HUES6 (cell line): Measurements from ENCODE around the gene DNAAF8.

Experiments used
- H3K27ac ChIP-seq: 2 replicates; pipeline ENCODE4 v1.7.0; 2013; ENCODE audit warnings: low read depth, mild to moderate bottlenecking, low read length, inconsistent platforms
- H3K27me3 ChIP-seq: 2 replicates; pipeline ENCODE4 v1.6.1; 2013; ENCODE audit warnings: low read length; ENCODE audit not compliant: control insufficient read depth, insufficient read depth
- H3K36me3 ChIP-seq: 2 replicates; pipeline ENCODE4 v1.6.1; 2013; ENCODE audit warnings: low read length; ENCODE audit not compliant: control insufficient read depth, insufficient read depth
- H3K4me1 ChIP-seq: 2 replicates; pipeline ENCODE4 v1.6.1; 2013; ENCODE audit warnings: low read length; ENCODE audit not compliant: control insufficient read depth, insufficient read depth
- H3K4me3 ChIP-seq: 2 replicates; pipeline ENCODE4 v1.5.1; 2013; ENCODE audit warnings: low read depth, low read length
- H3K9ac ChIP-seq: one replicate; pipeline ENCODE4 v1.6.1; 2013; ENCODE audit warnings: mild to moderate bottlenecking, low read length
- H3K9me3 ChIP-seq: 2 replicates; pipeline ENCODE4 v1.6.1; 2013; ENCODE audit warnings: low read depth, low read length; ENCODE audit not compliant: control insufficient read depth, insufficient read depth

The DNAAF8 gene

GRCh38 chr16:4696172-4696904 lies 38.0 kb upstream of the DNAAF8 start:
- Histone ChIP-seq H3K4me3 (no peak overlapping the region), H3K36me3 (peaks cover 65% of the 10 kb centered on the region), H3K9me3 (no peaks in the 10 kb centered on the region), H3K9ac (no peak overlapping the region), H3K27ac (no peak overlapping the region), H3K4me1 (peaks cover 6% of the 10 kb centered on the region), H3K27me3 (no peaks in the 10 kb centered on the region)

GRCh38 chr16:4696905-4697847 lies 37.2 kb upstream of the DNAAF8 start:
- no peak overlapping the region for H3K27ac ChIP-seq
- H3K9me3 ChIP-seq, result no peaks in the 10 kb centered on the region
- H3K9ac ChIP-seq, result no peak overlapping the region
- H3K4me3 ChIP-seq, result no peak overlapping the region
- no peaks in the 10 kb centered on the region for H3K27me3 ChIP-seq
- H3K36me3 ChIP-seq, result peaks cover 71% of the 10 kb centered on the region
- peaks cover 6% of the 10 kb centered on the region for H3K4me1 ChIP-seq

DNA sequence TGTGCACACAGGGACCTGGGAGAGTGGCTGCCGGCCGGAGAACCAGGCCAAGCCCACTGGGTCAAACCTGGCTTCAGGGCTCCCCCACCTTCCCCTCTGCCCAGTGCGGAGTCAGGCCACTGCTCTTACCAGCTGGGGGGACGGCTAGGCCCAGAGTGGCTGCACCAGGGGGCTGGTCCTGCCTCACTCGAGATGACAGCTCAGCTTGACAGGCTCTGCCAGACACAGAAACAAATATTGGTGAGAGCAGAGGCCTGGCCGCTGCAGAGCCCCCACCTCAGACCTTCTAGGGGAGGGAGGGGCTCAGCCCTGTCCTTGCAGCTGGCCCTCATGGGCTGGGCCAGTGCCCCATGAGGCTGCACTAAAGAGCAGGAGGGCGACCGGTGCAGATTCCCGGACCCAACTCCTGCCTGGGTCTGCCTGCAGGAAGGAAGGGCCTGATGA lies 36.5 kb upstream of the DNAAF8 start:
- H3K9ac ChIP-seq, result no peak overlapping the region
- no peaks in the 10 kb centered on the region for H3K9me3 ChIP-seq
- H3K27ac ChIP-seq, result no peak overlapping the region
- H3K27me3 ChIP-seq, result no peaks in the 10 kb centered on the region
- H3K4me1 ChIP-seq, result peaks cover 3% of the 10 kb centered on the region; the same call in 1 of the 2 replicates
- H3K4me3 ChIP-seq, result no peak overlapping the region
- peaks cover 78% of the 10 kb centered on the region for H3K36me3 ChIP-seq

GRCh38 chr16:4698321-4699045 lies 35.9 kb upstream of the DNAAF8 start:
- Histone ChIP-seq H3K9me3 (no peaks in the 10 kb centered on the region), H3K27me3 (no peaks in the 10 kb centered on the region), H3K9ac (no peak overlapping the region), H3K4me3 (no peak overlapping the region), H3K4me1 (no peaks in the 10 kb centered on the region), H3K36me3 (peaks cover 80% of the 10 kb centered on the region), H3K27ac (no peak overlapping the region)

DNA sequence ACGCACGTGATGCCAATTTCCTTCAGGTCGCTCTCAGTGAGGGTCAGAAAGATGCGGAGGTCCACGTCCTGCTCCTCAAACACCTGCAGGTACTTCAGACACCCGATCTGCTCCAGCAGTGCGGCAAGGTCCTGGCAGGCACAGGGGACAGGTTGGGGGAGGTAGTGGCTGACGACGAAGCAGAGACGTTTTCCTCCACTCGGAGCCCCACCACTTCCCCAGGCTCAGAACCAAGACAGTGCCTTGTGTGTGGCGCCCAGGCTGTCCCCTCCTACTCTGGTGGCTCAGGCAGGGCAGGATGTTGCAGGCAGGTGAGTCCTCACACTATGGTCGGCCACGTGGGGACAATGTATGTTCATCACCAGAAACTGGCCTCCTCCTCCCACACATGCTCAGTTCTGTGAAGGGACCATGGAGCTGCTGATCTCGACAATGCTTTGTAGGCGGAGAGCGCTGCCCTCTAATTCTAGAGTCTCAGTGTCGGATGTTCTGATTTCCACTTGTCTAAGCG lies 35.2 kb upstream of the DNAAF8 start:
- Histone ChIP-seq H3K9me3 (no peaks in the 10 kb centered on the region), H3K36me3 (peaks cover 86% of the 10 kb centered on the region), H3K4me3 (no peak overlapping the region), H3K27ac (no peak overlapping the region), H3K27me3 (no peaks in the 10 kb centered on the region), H3K4me1 (no peaks in the 10 kb centered on the region), H3K9ac (no peak overlapping the region)

- peaks cover 93% of the 10 kb centered on the region for H3K36me3 ChIP-seq
- H3K27me3 ChIP-seq, result no peaks in the 10 kb centered on the region
- no peaks in the 10 kb centered on the region for H3K9me3 ChIP-seq
- no peaks in the 10 kb centered on the region for H3K4me1 ChIP-seq
- H3K4me3 ChIP-seq, result no peak overlapping the region
- H3K9ac ChIP-seq, result no peak overlapping the region
- H3K27ac ChIP-seq, result no peak overlapping the region
Observed at GRCh38 chr16:4700380-4700996, 33.8 kb upstream of the DNAAF8 start.

DNA sequence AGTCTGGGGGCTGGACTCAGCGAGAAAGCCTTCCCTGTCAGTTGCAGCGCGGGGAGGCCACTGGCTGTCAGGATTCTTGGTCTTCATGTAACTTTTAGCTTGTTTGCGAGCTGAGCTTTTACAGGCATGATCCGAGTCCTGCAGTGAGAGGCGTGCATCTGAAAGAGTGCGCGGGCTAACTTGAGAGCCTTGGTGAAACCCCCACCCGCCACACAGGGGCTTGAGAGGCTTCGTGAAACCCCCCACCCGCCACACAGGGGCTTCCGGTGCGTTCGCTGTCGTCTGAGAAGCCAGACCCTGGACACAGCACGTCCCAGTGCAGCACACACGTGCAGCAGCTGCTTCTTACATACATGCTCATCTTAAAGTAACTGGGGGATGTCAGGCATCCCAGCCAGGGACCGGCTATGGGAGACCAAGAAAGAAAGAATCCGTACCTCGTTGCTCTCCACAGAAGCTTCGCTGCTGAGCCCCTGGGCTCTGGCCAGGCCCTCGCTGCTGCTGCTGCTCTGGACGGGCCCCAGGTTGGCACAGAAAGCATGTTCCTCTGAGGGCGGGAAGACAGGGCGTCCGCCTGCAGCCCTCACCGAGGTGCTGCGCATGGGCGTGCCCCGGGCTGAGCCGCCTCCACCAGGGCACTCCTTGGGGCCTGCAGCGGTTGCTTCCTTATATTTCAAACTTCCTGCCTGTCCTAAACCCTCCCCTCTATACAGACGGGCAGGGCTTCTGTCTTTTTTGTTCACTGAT lies 33.2 kb upstream of the DNAAF8 start:
- Histone ChIP-seq H3K27ac (no peak overlapping the region), H3K4me3 (no peak overlapping the region), H3K9me3 (no peaks in the 10 kb centered on the region), H3K36me3 (peaks cover 88% of the 10 kb centered on the region), H3K27me3 (no peaks in the 10 kb centered on the region), H3K9ac (no peak overlapping the region), H3K4me1 (no peaks in the 10 kb centered on the region)

- no peaks in the 10 kb centered on the region for H3K27me3 ChIP-seq
- no peak overlapping the region for H3K9ac ChIP-seq
- peaks cover 88% of the 10 kb centered on the region for H3K36me3 ChIP-seq
- no peak overlapping the region for H3K27ac ChIP-seq
- no peak overlapping the region for H3K4me3 ChIP-seq
- H3K9me3 ChIP-seq, result no peaks in the 10 kb centered on the region
- no peaks in the 10 kb centered on the region for H3K4me1 ChIP-seq
Observed at GRCh38 chr16:4701791-4702465, 32.4 kb upstream of the DNAAF8 start.

GRCh38 chr16:4702466-4702808 lies 31.9 kb upstream of the DNAAF8 start:
- no peak overlapping the region for H3K9ac ChIP-seq
- H3K36me3 ChIP-seq, result peaks cover 88% of the 10 kb centered on the region

More at GRCh38 chr16:4702466-4702808, 31.9 kb upstream of the DNAAF8 start:
- Histone ChIP-seq H3K27ac (no peak overlapping the region), H3K4me3 (no peak overlapping the region), H3K4me1 (no peaks in the 10 kb centered on the region), H3K27me3 (no peaks in the 10 kb centered on the region), H3K9me3 (no peaks in the 10 kb centered on the region)
